ENCODE results near the gene SMIM7. TPM values are rescaled to one million over a fixed set of nuclear protein-coding genes. Genes with fewer than 3 reads are reported as not detected.

SMIM7 gene
- total RNA-seq, 1 donor from 2014 or later: 80.2 TPM

DNA sequence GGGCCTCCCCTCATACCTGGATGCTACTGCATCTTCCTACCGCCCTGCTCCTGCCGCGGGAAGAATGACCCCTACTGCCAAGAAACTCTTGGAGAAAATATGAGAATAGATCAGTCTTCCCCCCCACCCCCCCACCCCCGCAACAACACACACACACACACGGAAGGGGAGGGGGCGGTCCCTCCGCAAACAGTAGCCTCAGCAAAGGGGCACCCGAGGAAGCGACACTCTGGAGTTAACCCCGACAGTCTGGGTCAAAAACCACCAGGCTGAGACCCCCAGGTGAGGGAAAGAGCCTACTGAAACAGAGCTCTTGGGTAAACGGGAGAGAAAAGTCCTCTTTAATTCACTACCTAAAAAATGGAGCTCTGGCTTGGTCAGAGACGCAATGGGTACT, 33.1 kb downstream of the SMIM7 start:
- peaks cover 26% of the 10 kb centered on the region for H3K4me1 Mint-ChIP-seq
- TF ChIP-seq, protein P1, sequence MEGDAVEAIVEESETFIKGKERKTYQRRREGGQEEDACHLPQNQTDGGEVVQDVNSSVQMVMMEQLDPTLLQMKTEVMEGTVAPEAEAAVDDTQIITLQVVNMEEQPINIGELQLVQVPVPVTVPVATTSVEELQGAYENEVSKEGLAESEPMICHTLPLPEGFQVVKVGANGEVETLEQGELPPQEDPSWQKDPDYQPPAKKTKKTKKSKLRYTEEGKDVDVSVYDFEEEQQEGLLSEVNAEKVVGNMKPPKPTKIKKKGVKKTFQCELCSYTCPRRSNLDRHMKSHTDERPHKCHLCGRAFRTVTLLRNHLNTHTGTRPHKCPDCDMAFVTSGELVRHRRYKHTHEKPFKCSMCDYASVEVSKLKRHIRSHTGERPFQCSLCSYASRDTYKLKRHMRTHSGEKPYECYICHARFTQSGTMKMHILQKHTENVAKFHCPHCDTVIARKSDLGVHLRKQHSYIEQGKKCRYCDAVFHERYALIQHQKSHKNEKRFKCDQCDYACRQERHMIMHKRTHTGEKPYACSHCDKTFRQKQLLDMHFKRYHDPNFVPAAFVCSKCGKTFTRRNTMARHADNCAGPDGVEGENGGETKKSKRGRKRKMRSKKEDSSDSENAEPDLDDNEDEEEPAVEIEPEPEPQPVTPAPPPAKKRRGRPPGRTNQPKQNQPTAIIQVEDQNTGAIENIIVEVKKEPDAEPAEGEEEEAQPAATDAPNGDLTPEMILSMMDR (IDR thresholded peaks at IDR 0.05; ENCODE audit: unreplicated experiment): no peak
- peak overlapping the region; percentile 96 for H3K4me3 Mint-ChIP-seq
- H3K27me3 Mint-ChIP-seq (ENCODE audit: low read depth): no peaks in the 10 kb centered on the region
- H3K27ac Mint-ChIP-seq: peak overlapping the region; percentile 96
- H3K9me3 Mint-ChIP-seq: no peaks in the 10 kb centered on the region
- H3K36me3 Mint-ChIP-seq: peaks cover 6% of the 10 kb centered on the region
- no peak for DNase-seq (ENCODE audit: low spot score in 2 of 2, unreplicated experiment in 2 of 2)

DNA sequence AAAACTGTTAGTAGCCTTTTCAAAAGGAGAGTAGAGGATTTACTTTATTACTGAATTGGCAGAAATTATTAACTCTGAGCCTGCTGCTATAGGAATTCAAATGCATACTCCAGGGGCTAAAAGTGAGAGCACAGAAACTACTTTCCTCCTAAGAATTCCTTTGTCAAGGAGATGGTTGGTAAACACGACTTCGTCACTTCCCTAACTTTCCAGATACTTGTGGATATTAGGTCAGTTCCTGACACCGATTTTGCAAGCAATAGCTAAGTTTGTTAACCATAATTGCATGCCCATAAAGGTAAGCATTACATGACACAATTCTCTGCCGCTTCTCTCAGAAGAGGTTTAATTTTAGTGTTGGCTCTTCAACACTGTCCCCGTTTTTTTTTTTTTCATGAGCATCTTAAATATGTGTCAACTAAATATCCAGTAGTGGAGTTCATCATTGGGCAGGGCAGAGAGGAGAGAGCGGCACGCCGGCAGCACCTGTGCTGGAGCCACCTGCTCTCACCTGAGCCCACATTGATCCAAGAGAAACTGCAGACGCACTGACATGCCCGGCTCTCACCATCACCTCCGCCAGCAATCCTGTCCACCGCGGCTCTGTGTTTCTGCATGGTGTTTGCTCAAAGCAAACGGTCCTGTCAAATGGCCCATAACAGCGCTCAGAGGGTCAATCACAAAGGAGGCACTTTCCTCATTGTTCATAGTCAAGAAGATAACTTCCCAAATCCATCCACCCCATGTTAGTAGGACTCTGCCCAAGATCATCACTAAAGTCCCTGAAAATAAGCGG, 34.6 kb downstream of the SMIM7 start:
- Mint-ChIP-seq H3K27ac (no peak overlapping the region), H3K36me3 (no peaks in the 10 kb centered on the region), H3K4me3 (peak overlapping the region; percentile 96), H3K4me1 (peaks cover 26% of the 10 kb centered on the region), H3K27me3 (ENCODE audit: low read depth) (no peaks in the 10 kb centered on the region), H3K9me3 (no peaks in the 10 kb centered on the region)
- DNase-seq (ENCODE audit: low spot score in 2 of 2, unreplicated experiment in 2 of 2): no peak
- TF ChIP-seq, protein P1 (IDR thresholded peaks at IDR 0.05; ENCODE audit: unreplicated experiment): no peak

DNA sequence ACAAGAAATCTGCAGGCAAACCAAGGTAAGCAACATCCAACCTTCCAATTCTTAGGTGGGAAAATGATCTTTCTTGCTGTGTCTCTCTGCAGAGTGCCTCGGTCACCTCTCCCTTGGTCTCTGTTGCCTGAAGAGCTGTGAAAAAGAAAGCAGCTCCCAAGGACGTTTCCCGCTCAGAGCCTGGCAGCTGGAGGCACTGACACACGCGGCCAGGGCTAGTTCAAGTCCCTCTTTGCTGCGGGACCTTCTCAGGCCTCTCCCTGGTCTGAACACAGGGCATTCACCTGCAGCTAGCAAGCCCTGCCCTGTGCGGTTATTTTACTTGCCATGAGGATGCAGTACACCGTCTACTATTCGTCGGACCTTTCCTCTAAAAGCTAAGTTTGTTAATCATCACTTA, 35.7 kb downstream of the SMIM7 start:
- no peaks in the 10 kb centered on the region for H3K9me3 Mint-ChIP-seq

DNA sequence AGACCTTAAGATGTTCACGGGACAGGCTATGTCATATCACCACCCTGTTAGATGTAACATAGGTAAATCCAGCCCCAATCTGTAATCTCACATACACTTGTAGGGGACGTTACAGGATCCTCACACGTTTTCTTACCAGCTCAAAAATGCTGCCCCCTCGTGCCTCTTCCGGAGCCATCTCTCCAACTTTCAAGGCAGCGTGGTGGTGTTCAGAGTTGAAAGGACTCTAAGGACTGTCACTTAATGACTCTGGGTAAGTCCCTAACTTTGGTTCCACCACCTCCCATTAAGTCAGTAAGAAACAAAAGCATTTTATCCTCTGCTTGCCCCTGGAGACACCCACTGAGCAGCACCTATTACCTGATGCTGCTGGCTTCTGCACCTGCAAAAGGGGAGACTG, 36.4 kb downstream of the SMIM7 start:
- TF ChIP-seq, protein P1 (IDR thresholded peaks at IDR 0.05; ENCODE audit: unreplicated experiment): no peak
- Mint-ChIP-seq H3K27ac (no peak overlapping the region), H3K4me1 (peaks cover 18% of the 10 kb centered on the region), H3K36me3 (no peaks in the 10 kb centered on the region), H3K4me3 (no peak overlapping the region), H3K9me3 (no peaks in the 10 kb centered on the region), H3K27me3 (ENCODE audit: low read depth) (no peaks in the 10 kb centered on the region)
- no peak for DNase-seq (ENCODE audit: low spot score in 2 of 2, unreplicated experiment in 2 of 2)

More for the DNA sequence above, 35.7 kb downstream of the SMIM7 start:
- Mint-ChIP-seq H3K4me3 (no peak overlapping the region), H3K27ac (no peak overlapping the region), H3K36me3 (no peaks in the 10 kb centered on the region), H3K4me1 (peaks cover 23% of the 10 kb centered on the region), H3K27me3 (ENCODE audit: low read depth) (no peaks in the 10 kb centered on the region)
- TF ChIP-seq, protein P1 (IDR thresholded peaks at IDR 0.05; ENCODE audit: unreplicated experiment): no peak
- DNase-seq (ENCODE audit: low spot score in 2 of 2, unreplicated experiment in 2 of 2): no peak

DNA sequence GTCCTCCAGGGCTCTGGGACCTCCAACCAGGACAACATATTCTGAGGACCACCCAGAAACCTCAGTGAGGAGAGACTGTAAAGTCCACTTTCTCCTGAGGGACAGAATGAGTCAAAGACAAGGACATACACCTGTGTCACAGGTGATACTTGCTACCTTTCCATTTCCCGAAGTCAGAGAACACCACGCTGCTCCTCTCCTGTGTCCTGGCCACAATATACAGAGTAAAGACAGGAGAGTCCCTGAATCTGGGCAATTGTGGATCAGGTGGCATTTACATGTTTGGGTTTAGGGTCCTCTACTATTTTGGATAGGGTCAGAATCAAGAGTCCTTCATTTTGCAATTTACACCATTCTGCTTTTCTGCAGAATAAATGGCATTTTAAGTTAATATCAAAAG, 36.9 kb downstream of the SMIM7 start:
- TF ChIP-seq, protein P1 (IDR thresholded peaks at IDR 0.05; ENCODE audit: unreplicated experiment): no peak
- Mint-ChIP-seq H3K9me3 (no peaks in the 10 kb centered on the region), H3K4me1 (peaks cover 18% of the 10 kb centered on the region), H3K27me3 (ENCODE audit: low read depth) (no peaks in the 10 kb centered on the region), H3K36me3 (no peaks in the 10 kb centered on the region), H3K4me3 (no peak overlapping the region), H3K27ac (no peak overlapping the region)
- DNase-seq (ENCODE audit: low spot score in 2 of 2, unreplicated experiment in 2 of 2): no peak
